Astrocyte (in vitro differentiated cells and primary cell): ENCODE results near the gene PLAAT2. TPM values are rescaled to one million over a fixed set of nuclear protein-coding genes. Genes with fewer than 3 reads are reported as not detected.

ENCODE experiments used
- DNase-seq: peaks from one replicate; pipeline ENCODE4 v3.0.0-alpha.2; 2010; ENCODE audit warnings: low read depth
- FAIRE-seq: peaks from 2 replicates; lab custom pipeline; 2011; peaks lifted over from hg19 to GRCh38; lab: Jason Lieb, UNC
- H2AFZ ChIP-seq: 2 replicates; pipeline ENCODE4 v1.6.0; 2012; ENCODE audit warnings: low read depth, low read length, inconsistent platforms
- H3K27ac ChIP-seq: 2 replicates; pipeline ENCODE4 v1.5.1; 2011; ENCODE audit warnings: low read depth, low read length, inconsistent platforms
- H3K27me3 ChIP-seq: 2 replicates; pipeline ENCODE4 v1.6.0; 2011; ENCODE audit warnings: low read length, inconsistent platforms; ENCODE audit not compliant: insufficient read depth
- H3K36me3 ChIP-seq: 2 replicates; pipeline ENCODE4 v1.5.1; 2011; ENCODE audit warnings: low read length, inconsistent platforms; ENCODE audit not compliant: insufficient read depth
- H3K4me1 ChIP-seq: 2 replicates; pipeline ENCODE4 v1.5.1; 2011; ENCODE audit warnings: low read length, inconsistent platforms; ENCODE audit not compliant: insufficient read depth
- H3K4me2 ChIP-seq: 2 replicates; pipeline ENCODE4 v1.6.0; 2012; ENCODE audit warnings: low read length, inconsistent platforms
- H3K4me3 ChIP-seq: 2 replicates; pipeline ENCODE4 v1.5.1; 2011; ENCODE audit warnings: low read depth, mild to moderate bottlenecking, low read length, inconsistent platforms; ENCODE audit not compliant: insufficient read depth
- H3K79me2 ChIP-seq: 2 replicates; pipeline ENCODE4 v1.6.0; 2012; ENCODE audit warnings: mild to moderate bottlenecking, low read length, inconsistent platforms; ENCODE audit not compliant: insufficient read depth
- H3K9ac ChIP-seq: 2 replicates; pipeline ENCODE4 v1.6.0; 2012; ENCODE audit warnings: mild to moderate bottlenecking, low read length, inconsistent platforms
- H3K9me3 ChIP-seq: 2 replicates; pipeline ENCODE4 v1.5.1; 2012; ENCODE audit warnings: low read depth, mild to moderate bottlenecking, low read length, inconsistent platforms; ENCODE audit not compliant: insufficient read depth
- H4K20me1 ChIP-seq: 2 replicates; pipeline ENCODE4 v1.6.0; 2012; ENCODE audit warnings: low read length, inconsistent platforms; ENCODE audit not compliant: insufficient read depth
- H3K27ac Mint-ChIP-seq: one replicate; pipeline ENCODE4 v1.8.0; 2021; ENCODE audit warnings: mild to moderate bottlenecking, mixed read lengths; ENCODE audit not compliant: unreplicated experiment
- H3K27me3 Mint-ChIP-seq: one replicate; pipeline ENCODE4 v1.8.0; 2021; ENCODE audit warnings: low read depth, mixed read lengths; ENCODE audit not compliant: unreplicated experiment
- H3K36me3 Mint-ChIP-seq: one replicate; pipeline ENCODE4 v1.8.0; 2021; ENCODE audit warnings: low read depth, mixed read lengths; ENCODE audit not compliant: unreplicated experiment
- H3K4me1 Mint-ChIP-seq: one replicate; pipeline ENCODE4 v1.8.0; 2021; ENCODE audit warnings: low read depth, mixed read lengths; ENCODE audit not compliant: unreplicated experiment
- H3K4me3 Mint-ChIP-seq: one replicate; pipeline ENCODE4 v1.8.0; 2021; ENCODE audit warnings: mild to moderate bottlenecking, moderate library complexity, mixed read lengths; ENCODE audit not compliant: unreplicated experiment
- H3K9me3 Mint-ChIP-seq: one replicate; pipeline ENCODE4 v1.8.0; 2021; ENCODE audit warnings: mild to moderate bottlenecking, mixed read lengths; ENCODE audit not compliant: unreplicated experiment
- CTCF ChIP-seq: IDR thresholded peaks from 2 replicates; pipeline ENCODE4 v1.5.1; 2011; ENCODE audit warnings: low read depth, mild to moderate bottlenecking, inconsistent platforms, low read length, moderate library complexity; ENCODE audit not compliant: insufficient read depth
- EZH2 ChIP-seq: IDR thresholded peaks from 2 replicates; pipeline ENCODE4 v1.6.1; 2012; ENCODE audit warnings: mild to moderate bottlenecking, low read length, inconsistent platforms; ENCODE audit not compliant: insufficient read depth
- total RNA-seq: library from RNA; stranded (reverse); gene quantifications from 2 replicates; pipeline ENCODE4 v1.2.1, GENCODE V29; 2021

Gene PLAAT2
- total RNA-seq, 1 donor from 2014 or later = 0.52 TPM

GRCh38 chr11:63567044-63567840, 4.1 kb upstream of the PLAAT2 start:
- Histone ChIP-seq H4K20me1 (no peaks in the 10 kb centered on the region), H3K9me3 (no peaks in the 10 kb centered on the region), H3K4me3 (no peak overlapping the region), H3K4me2 (peak overlapping the region; percentile 61), H3K36me3 (no peaks in the 10 kb centered on the region), H3K27ac (peak overlapping the region; percentile 47), H3K27me3 (no peaks in the 10 kb centered on the region), H3K79me2 (no peaks in the 10 kb centered on the region), H2AFZ (no peak overlapping the region), H3K9ac (peak overlapping the region; percentile 3), H3K4me1 (peaks cover 13% of the 10 kb centered on the region)
- FAIRE-seq (no peak), DNase-seq (peak; percentile 93)
- Mint-ChIP-seq H3K27me3 (no peaks in the 10 kb centered on the region), H3K4me3 (no peak overlapping the region), H3K4me1 (peaks cover 14% of the 10 kb centered on the region), H3K27ac (peak overlapping the region; percentile 59), H3K9me3 (no peaks in the 10 kb centered on the region), H3K36me3 (no peaks in the 10 kb centered on the region)
- TF ChIP-seq EZH2 (no peak), CTCF (no peak)

GRCh38 chr11:63564784-63565350, 1.7 kb upstream of the PLAAT2 start:
- no peak overlapping the region for H3K4me2 ChIP-seq
- Mint-ChIP-seq H3K27ac (no peak overlapping the region), H3K36me3 (no peaks in the 10 kb centered on the region), H3K27me3 (peaks cover 7% of the 10 kb centered on the region), H3K9me3 (no peaks in the 10 kb centered on the region), H3K4me1 (peaks cover 14% of the 10 kb centered on the region), H3K4me3 (no peak overlapping the region)
- H3K36me3 ChIP-seq = no peaks in the 10 kb centered on the region
- H2AFZ ChIP-seq = no peak overlapping the region
- H3K27ac ChIP-seq = no peak overlapping the region
- no peak overlapping the region for H3K9ac ChIP-seq
- peaks cover 13% of the 10 kb centered on the region for H3K4me1 ChIP-seq
- TF ChIP-seq CTCF (no peak), EZH2 (no peak)
- no peaks in the 10 kb centered on the region for H3K79me2 ChIP-seq
- no peak overlapping the region for H3K4me3 ChIP-seq
- H3K9me3 ChIP-seq = no peaks in the 10 kb centered on the region
- DNase-seq = no peak
- H4K20me1 ChIP-seq = no peaks in the 10 kb centered on the region
- no peak for FAIRE-seq
- H3K27me3 ChIP-seq = peaks cover 3% of the 10 kb centered on the region
